A549 (cell line): ENCODE results near the gene RAD9A. TPM values are rescaled to one million over a fixed set of nuclear protein-coding genes. Genes with fewer than 3 reads are reported as not detected.
A peak's percentile ranks its signal among the peaks of the same experiment; 100 is the strongest.

ENCODE experiments used
- ATAC-seq, 2 experiments: fragments of 200-7000 bp in 1 of 2; fragments of >200 bp in 1 of 2; cut with Nextera tagmentation in 1 of 2; cut with Tn5 transposase in 1 of 2; 3 replicates each; pipeline versions ENCODE4 v1.8.0 to v1.9.1; 2018 to 2020; ENCODE audit warnings: mild to moderate bottlenecking in 1 of 2, moderate library complexity in 1 of 2
- CTCF ChIA-PET: fragments of 300-600 bp; sonication (Branson Sonifier 250); formaldehyde crosslinking; extraction: SDS; loops from one replicate; lab custom pipeline; 2021; ENCODE audit warnings: antibody characterized with exemption, inconsistent platforms; lab: Yijun Ruan, JAX
- POLR2A ChIA-PET: fragments of 350-600 bp; formaldehyde crosslinking; extraction: SDS; loops from one replicate; lab custom pipeline; 2021; ENCODE audit warnings: antibody characterized with exemption, inconsistent platforms; lab: Yijun Ruan, JAX
- DNase-seq, 2 experiments: peaks; one replicate each; pipeline versions ENCODE4 v3.0.0 to v3.0.0-alpha.2; 2011 to 2016; ENCODE audit warnings: low read depth in 1 of 2, low spot score in 1 of 2
- FAIRE-seq: peaks from 2 replicates; lab custom pipeline; 2011; peaks lifted over from hg19 to GRCh38; lab: Jason Lieb, UNC
- H3K27ac ChIP-seq, 2 experiments: fragments of >200 bp; sonication (Bioruptor Twin); formaldehyde crosslinking; 3 replicates each; pipeline ENCODE4 v1.5.1; 2016 to 2017
- H3K4me1 ChIP-seq: fragments of >200 bp; sonication (Bioruptor Twin); formaldehyde crosslinking; 3 replicates; pipeline ENCODE4 v1.6.1; 2016
- H3K4me2 ChIP-seq: fragments of >200 bp; sonication (Bioruptor Twin); formaldehyde crosslinking; 3 replicates; pipeline ENCODE4 v1.6.1; 2016
- H3K4me3 ChIP-seq: fragments of >200 bp; sonication (Bioruptor Twin); formaldehyde crosslinking; 3 replicates; pipeline ENCODE4 v1.5.1; 2016
- H3K9me3 ChIP-seq: fragments of >200 bp; sonication (Bioruptor Twin); formaldehyde crosslinking; 3 replicates; pipeline ENCODE4 v1.6.1; 2016
- BHLHE40 ChIP-seq: IDR thresholded peaks from 2 replicates; pipeline ENCODE4 v1.6.1; 2012; ENCODE audit warnings: low read depth, low read length, inconsistent platforms
- CBX8 ChIP-seq: fragments of 200-600 bp; sonication (generic); IDR thresholded peaks from 2 replicates; pipeline ENCODE4 v1.6.1; 2016
- CHD2 ChIP-seq: fragments of 150-350 bp; IDR thresholded peaks from 2 replicates; pipeline ENCODE4 v1.6.1; 2014; ENCODE audit warnings: low read length; ENCODE audit not compliant: partially characterized antibody
- CHD4 ChIP-seq: fragments of 200-600 bp; sonication (generic); IDR thresholded peaks from 2 replicates; pipeline ENCODE4 v1.6.1; 2016; ENCODE audit warnings: antibody characterized with exemption, mild to moderate bottlenecking, borderline replicate concordance
- EHF ChIP-seq: fragments of 250-450 bp; sonication (Bioruptor Pico); IDR thresholded peaks from 2 replicates; pipeline ENCODE4 v1.5.0; 2020; ENCODE audit warnings: mild to moderate bottlenecking
- EP300 ChIP-seq, 2 experiments: fragments of >200 bp; sonication (Bioruptor Twin); formaldehyde crosslinking; IDR thresholded peaks; 2 replicates in 1 of 2; 3 replicates in 1 of 2; pipeline ENCODE4 v1.6.1; 2016 to 2017
- ESRRA ChIP-seq: fragments of 150-350 bp; IDR thresholded peaks from 2 replicates; pipeline ENCODE4 v1.6.1; 2014; ENCODE audit warnings: mild to moderate bottlenecking, low read length, borderline replicate concordance
- FOSB ChIP-seq: fragments of 250-450 bp; sonication (Bioruptor Pico); IDR thresholded peaks from 2 replicates; pipeline ENCODE4 v1.5.0; 2020; ENCODE audit warnings: mild to moderate bottlenecking, moderate library complexity
- FOSL2 ChIP-seq, 2 experiments: fragments of 450-650 bp in 1 of 2; fragments of >200 bp in 1 of 2; sonication (Bioruptor Twin) in 1 of 2; formaldehyde crosslinking; IDR thresholded peaks; 2 replicates each; pipeline versions ENCODE4 v1.5.0 to v1.6.1; 2016 to 2020; ENCODE audit warnings: mild to moderate bottlenecking in 1 of 2, moderate library complexity in 1 of 2
- FOXS1 ChIP-seq: fragments of 250-450 bp; sonication (Bioruptor Pico); IDR thresholded peaks from 2 replicates; pipeline ENCODE4 v1.5.0; 2020; ENCODE audit warnings: mild to moderate bottlenecking, moderate library complexity
- HDAC2 ChIP-seq: fragments of 200-600 bp; sonication (generic); IDR thresholded peaks from 2 replicates; pipeline ENCODE4 v1.6.1; 2016
- HEYL ChIP-seq: fragments of 250-450 bp; sonication (Bioruptor Pico); IDR thresholded peaks from 2 replicates; pipeline ENCODE4 v1.8.0; 2021; ENCODE audit warnings: mild to moderate bottlenecking, moderate library complexity
- HOXA7 ChIP-seq: fragments of 250-450 bp; sonication (Bioruptor Pico); IDR thresholded peaks from 2 replicates; pipeline ENCODE4 v1.5.0; 2020; ENCODE audit warnings: mild to moderate bottlenecking, moderate library complexity
- HOXB13 ChIP-seq: fragments of 250-450 bp; sonication (Bioruptor Pico); IDR thresholded peaks from 2 replicates; pipeline ENCODE4 v1.5.0; 2020; ENCODE audit warnings: low read depth, mild to moderate bottlenecking, moderate library complexity
- HOXB5 ChIP-seq: fragments of 250-450 bp; sonication (Bioruptor Pico); IDR thresholded peaks from 2 replicates; pipeline ENCODE4 v1.5.0; 2020; ENCODE audit warnings: mild to moderate bottlenecking, moderate library complexity
- JUN ChIP-seq, 2 experiments: fragments of >200 bp; sonication (Bioruptor Twin); formaldehyde crosslinking; IDR thresholded peaks; 2 replicates in 1 of 2; 3 replicates in 1 of 2; pipeline ENCODE4 v1.6.1; 2016 to 2017
- KDM1A ChIP-seq: fragments of 200-600 bp; sonication (generic); IDR thresholded peaks from 2 replicates; pipeline ENCODE4 v1.6.1; 2016; ENCODE audit warnings: low read depth, mild to moderate bottlenecking
- KDM5A ChIP-seq: fragments of 200-600 bp; sonication (generic); IDR thresholded peaks from 2 replicates; pipeline ENCODE4 v1.6.1; 2016; ENCODE audit warnings: antibody characterized with exemption, mild to moderate bottlenecking
- MAFK ChIP-seq: fragments of 450-650 bp; IDR thresholded peaks from 2 replicates; pipeline ENCODE4 v1.6.1; 2014; ENCODE audit not compliant: partially characterized antibody
- NFE2L2 ChIP-seq: fragments of 150-350 bp; conservative IDR thresholded peaks from 2 replicates; pipeline ENCODE4 v1.6.1; 2014; ENCODE audit warnings: low read length
- PHF8 ChIP-seq: fragments of 200-600 bp; sonication (generic); IDR thresholded peaks from 2 replicates; pipeline ENCODE4 v1.6.1; 2016; ENCODE audit warnings: low read depth, mild to moderate bottlenecking, antibody characterized with exemption, moderate library complexity, borderline replicate concordance
- POLR2A ChIP-seq: IDR thresholded peaks from 2 replicates; pipeline ENCODE4 v1.6.1; 2012; ENCODE audit warnings: mild to moderate bottlenecking, low read length
- POLR2AphosphoS2 ChIP-seq: conservative IDR thresholded peaks from 2 replicates; pipeline ENCODE4 v1.6.1; 2012; ENCODE audit warnings: low read length, improper control_type of control experiment, inconsistent platforms
- RARB ChIP-seq: fragments of 250-450 bp; sonication (Bioruptor Pico); IDR thresholded peaks from 2 replicates; pipeline ENCODE4 v1.8.0; 2021; ENCODE audit warnings: mild to moderate bottlenecking, moderate library complexity
- RCOR1 ChIP-seq: fragments of 150-350 bp; IDR thresholded peaks from 2 replicates; pipeline ENCODE4 v1.6.1; 2014; ENCODE audit warnings: antibody characterized with exemption, low read length, low read depth
- RFX5 ChIP-seq: fragments of 450-650 bp; IDR thresholded peaks from 2 replicates; pipeline ENCODE4 v1.7.1; 2014; ENCODE audit warnings: antibody characterized with exemption, mild to moderate bottlenecking, moderate library complexity
- RNF2 ChIP-seq: fragments of 200-600 bp; sonication (generic); IDR thresholded peaks from 2 replicates; pipeline ENCODE4 v1.6.1; 2016; ENCODE audit warnings: low read depth, mild to moderate bottlenecking, antibody characterized with exemption, moderate library complexity, borderline replicate concordance
- SMC3 ChIP-seq: fragments of >200 bp; sonication (Bioruptor Twin); formaldehyde crosslinking; IDR thresholded peaks from 3 replicates; pipeline ENCODE4 v1.6.1; 2018; ENCODE audit warnings: inconsistent platforms
- TP53 ChIP-seq: fragments of 250-450 bp; sonication (Bioruptor Pico); IDR thresholded peaks from 2 replicates; pipeline ENCODE4 v1.5.0; 2021; ENCODE audit warnings: mild to moderate bottlenecking, moderate library complexity
- ZC3H11A ChIP-seq: fragments of 450-650 bp; IDR thresholded peaks from 2 replicates; pipeline ENCODE4 v1.6.1; 2014; ENCODE audit warnings: antibody characterized with exemption, mild to moderate bottlenecking
- ZNF302 ChIP-seq: fragments of 250-450 bp; sonication (Bioruptor Pico); IDR thresholded peaks from 2 replicates; pipeline ENCODE4 v1.9.0; 2021; ENCODE audit warnings: inconsistent platforms, mild to moderate bottlenecking, moderate library complexity
- WGBS: methylation state at CpG from one replicate; pipeline ENCODE4 v1.1.6; 2017; ENCODE audit errors: missing lambda C conversion rate; 5-methylcytosine and 5-hydroxymethylcytosine counted together
- polyA plus RNA-seq, 4 experiments: library from polyadenylated mRNA; depleted of rRNA in 3 of 4; stranded (reverse); fragments of >200 nt; fragmentation: RNase III in 1 of 4; extraction: RNeasy Plus Mini Kit Qiagen cat#74134 plus additional on column Dnase treatment in 1 of 4; gene quantifications; 2 replicates in 3 of 4; 3 replicates in 1 of 4; pipeline ENCODE4 v1.2.3, GENCODE V29; 2011 to 2017
- TF ChIP-seq, protein P1 (sequence below): fragments of >200 bp; sonication (Bioruptor Twin); formaldehyde crosslinking; IDR thresholded peaks from 3 replicates; pipeline ENCODE4 v1.5.1; 2016
- TF ChIP-seq, protein P2 (sequence below): fragments of 200-600 bp; sonication (generic); IDR thresholded peaks from 2 replicates; pipeline ENCODE4 v1.6.1; 2016; ENCODE audit warnings: antibody characterized with exemption, mild to moderate bottlenecking, moderate library complexity
- TF ChIP-seq, protein P3 (sequence below): fragments of >200 bp; sonication (Bioruptor Twin); formaldehyde crosslinking; IDR thresholded peaks from 2 replicates; pipeline ENCODE4 v1.6.1; 2016
- TF ChIP-seq, protein P4 (sequence below): IDR thresholded peaks from 2 replicates; pipeline ENCODE4 v1.6.1; 2012; ENCODE audit warnings: low read depth, borderline replicate concordance
- TF ChIP-seq, protein P5 (sequence below): fragments of >200 bp; sonication (Bioruptor Twin); formaldehyde crosslinking; IDR thresholded peaks from 3 replicates; pipeline ENCODE4 v1.6.1; 2016

Gene RAD9A
- polyA plus RNA-seq, 2 of the 4 experiments (the other 2 are of a cell fraction) = 19.0 to 43.7 TPM

DNA sequence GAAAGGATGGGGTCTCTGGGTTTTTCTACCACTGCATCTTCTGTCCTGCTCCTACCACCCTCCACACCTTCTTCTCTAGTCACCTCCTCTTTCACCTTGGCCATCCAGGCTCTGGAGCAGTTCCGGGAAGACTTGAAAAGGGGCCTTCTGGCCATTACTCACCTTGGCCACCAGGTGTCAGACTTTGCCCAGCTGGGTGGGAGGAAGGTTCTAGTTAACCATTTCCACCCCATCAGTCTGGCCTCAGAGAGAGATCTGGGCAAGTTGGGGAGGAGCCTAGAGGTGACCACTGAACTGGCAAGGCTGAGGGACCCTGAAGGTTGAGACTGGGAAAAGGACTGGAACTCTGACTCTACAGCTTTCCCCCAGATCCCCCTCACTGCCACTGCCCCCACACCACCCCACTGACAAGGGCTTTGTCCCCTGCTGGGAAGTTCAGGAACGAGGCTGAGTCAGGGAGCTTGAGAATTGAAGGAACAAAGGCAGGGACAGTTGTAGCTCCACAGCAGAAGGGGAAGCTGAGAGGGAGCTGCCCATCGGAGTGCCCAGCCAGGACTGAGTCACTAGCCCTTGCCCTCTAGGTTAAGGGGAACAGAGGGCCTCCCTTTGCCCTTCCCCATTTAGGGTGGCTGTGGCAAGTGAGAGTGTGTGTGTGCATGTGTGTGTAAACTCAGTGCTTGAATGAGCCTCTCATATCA is 34.8 kb upstream of the RAD9A start:
- WGBS = 0% methylated on average over 2 of the region's 3 CpGs
- H3K4me3 ChIP-seq = no peak overlapping the region
- peak overlapping the region; percentile 93 for H3K4me2 ChIP-seq
- H3K27ac ChIP-seq = peak overlapping the region; percentile 93 to 98
- no peaks in the 10 kb centered on the region for H3K9me3 ChIP-seq
- FAIRE-seq = no peak
- CTCF ChIA-PET = interaction anchor here (0.6 to 20.0 kb wide), 14 partner anchors 9 to 559 kb away, joined by 3 to 1913 read pairs (median 4); partner anchors contain the start of genes CLCF1, PPP1CA, PTPRCAP and RAD9A
- peak; percentile 5 to 26; a peak in 5 of 6 replicates for ATAC-seq
- POLR2A ChIA-PET = interaction anchor here (0.6 to 8.3 kb wide), 6 partner anchors 11 to 117 kb away, joined by 3 to 172 read pairs (median 6); partner anchors contain the start of genes CLCF1, PPP1CA and RAD9A
- peak; percentile 80 to 90 for DNase-seq
- peaks cover 70% of the 10 kb centered on the region for H3K4me1 ChIP-seq
- TF ChIP-seq, protein P1, sequence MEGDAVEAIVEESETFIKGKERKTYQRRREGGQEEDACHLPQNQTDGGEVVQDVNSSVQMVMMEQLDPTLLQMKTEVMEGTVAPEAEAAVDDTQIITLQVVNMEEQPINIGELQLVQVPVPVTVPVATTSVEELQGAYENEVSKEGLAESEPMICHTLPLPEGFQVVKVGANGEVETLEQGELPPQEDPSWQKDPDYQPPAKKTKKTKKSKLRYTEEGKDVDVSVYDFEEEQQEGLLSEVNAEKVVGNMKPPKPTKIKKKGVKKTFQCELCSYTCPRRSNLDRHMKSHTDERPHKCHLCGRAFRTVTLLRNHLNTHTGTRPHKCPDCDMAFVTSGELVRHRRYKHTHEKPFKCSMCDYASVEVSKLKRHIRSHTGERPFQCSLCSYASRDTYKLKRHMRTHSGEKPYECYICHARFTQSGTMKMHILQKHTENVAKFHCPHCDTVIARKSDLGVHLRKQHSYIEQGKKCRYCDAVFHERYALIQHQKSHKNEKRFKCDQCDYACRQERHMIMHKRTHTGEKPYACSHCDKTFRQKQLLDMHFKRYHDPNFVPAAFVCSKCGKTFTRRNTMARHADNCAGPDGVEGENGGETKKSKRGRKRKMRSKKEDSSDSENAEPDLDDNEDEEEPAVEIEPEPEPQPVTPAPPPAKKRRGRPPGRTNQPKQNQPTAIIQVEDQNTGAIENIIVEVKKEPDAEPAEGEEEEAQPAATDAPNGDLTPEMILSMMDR = peak; percentile 95
- TF ChIP-seq KDM5A = no peak
- no peak for TF ChIP-seq EP300 (IDR thresholded peaks at IDR 0.05)
- TF ChIP-seq ZNF302 (CRISPR knock-in tag) = no peak
- TF ChIP-seq BHLHE40 = no peak
- no peak for TF ChIP-seq CHD4
- TF ChIP-seq HOXB13 (CRISPR knock-in tag) = no peak
- TF ChIP-seq, protein P2, sequence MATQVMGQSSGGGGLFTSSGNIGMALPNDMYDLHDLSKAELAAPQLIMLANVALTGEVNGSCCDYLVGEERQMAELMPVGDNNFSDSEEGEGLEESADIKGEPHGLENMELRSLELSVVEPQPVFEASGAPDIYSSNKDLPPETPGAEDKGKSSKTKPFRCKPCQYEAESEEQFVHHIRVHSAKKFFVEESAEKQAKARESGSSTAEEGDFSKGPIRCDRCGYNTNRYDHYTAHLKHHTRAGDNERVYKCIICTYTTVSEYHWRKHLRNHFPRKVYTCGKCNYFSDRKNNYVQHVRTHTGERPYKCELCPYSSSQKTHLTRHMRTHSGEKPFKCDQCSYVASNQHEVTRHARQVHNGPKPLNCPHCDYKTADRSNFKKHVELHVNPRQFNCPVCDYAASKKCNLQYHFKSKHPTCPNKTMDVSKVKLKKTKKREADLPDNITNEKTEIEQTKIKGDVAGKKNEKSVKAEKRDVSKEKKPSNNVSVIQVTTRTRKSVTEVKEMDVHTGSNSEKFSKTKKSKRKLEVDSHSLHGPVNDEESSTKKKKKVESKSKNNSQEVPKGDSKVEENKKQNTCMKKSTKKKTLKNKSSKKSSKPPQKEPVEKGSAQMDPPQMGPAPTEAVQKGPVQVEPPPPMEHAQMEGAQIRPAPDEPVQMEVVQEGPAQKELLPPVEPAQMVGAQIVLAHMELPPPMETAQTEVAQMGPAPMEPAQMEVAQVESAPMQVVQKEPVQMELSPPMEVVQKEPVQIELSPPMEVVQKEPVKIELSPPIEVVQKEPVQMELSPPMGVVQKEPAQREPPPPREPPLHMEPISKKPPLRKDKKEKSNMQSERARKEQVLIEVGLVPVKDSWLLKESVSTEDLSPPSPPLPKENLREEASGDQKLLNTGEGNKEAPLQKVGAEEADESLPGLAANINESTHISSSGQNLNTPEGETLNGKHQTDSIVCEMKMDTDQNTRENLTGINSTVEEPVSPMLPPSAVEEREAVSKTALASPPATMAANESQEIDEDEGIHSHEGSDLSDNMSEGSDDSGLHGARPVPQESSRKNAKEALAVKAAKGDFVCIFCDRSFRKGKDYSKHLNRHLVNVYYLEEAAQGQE = no peak
- TF ChIP-seq RFX5 = no peak
- no peak for TF ChIP-seq HEYL (CRISPR knock-in tag)
- TF ChIP-seq PHF8 = no peak
- peak; percentile 38; the same call in 1 of the 2 replicates for TF ChIP-seq RARB (CRISPR knock-in tag)
- TF ChIP-seq, protein P3, sequence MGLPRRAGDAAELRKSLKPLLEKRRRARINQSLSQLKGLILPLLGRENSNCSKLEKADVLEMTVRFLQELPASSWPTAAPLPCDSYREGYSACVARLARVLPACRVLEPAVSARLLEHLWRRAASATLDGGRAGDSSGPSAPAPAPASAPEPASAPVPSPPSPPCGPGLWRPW = no peak
- TF ChIP-seq JUN (IDR thresholded peaks at IDR 0.05) = no peak
- TF ChIP-seq SMC3 = peak; percentile 97
- no peak for TF ChIP-seq POLR2A
- no peak for TF ChIP-seq RNF2
- TF ChIP-seq NFE2L2 = no peak
- no peak for TF ChIP-seq RCOR1
- TF ChIP-seq ESRRA = peak; percentile 66; the same call in 1 of the 2 replicates
- TF ChIP-seq, protein P4, sequence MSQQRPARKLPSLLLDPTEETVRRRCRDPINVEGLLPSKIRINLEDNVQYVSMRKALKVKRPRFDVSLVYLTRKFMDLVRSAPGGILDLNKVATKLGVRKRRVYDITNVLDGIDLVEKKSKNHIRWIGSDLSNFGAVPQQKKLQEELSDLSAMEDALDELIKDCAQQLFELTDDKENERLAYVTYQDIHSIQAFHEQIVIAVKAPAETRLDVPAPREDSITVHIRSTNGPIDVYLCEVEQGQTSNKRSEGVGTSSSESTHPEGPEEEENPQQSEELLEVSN = no peak
- no peak for TF ChIP-seq EHF (CRISPR knock-in tag)
- TF ChIP-seq MAFK = no peak
- TF ChIP-seq CBX8 = no peak
- no peak for TF ChIP-seq FOSB
- TF ChIP-seq TP53 (CRISPR knock-in tag) = no peak
- TF ChIP-seq KDM1A = no peak
- no peak for TF ChIP-seq HOXB5 (CRISPR knock-in tag)
- no peak for TF ChIP-seq CHD2
- TF ChIP-seq ZC3H11A = no peak
- TF ChIP-seq POLR2AphosphoS2 = no peak; the same call in 1 of the 2 replicates
- no peak for TF ChIP-seq HDAC2
- TF ChIP-seq, protein P5, sequence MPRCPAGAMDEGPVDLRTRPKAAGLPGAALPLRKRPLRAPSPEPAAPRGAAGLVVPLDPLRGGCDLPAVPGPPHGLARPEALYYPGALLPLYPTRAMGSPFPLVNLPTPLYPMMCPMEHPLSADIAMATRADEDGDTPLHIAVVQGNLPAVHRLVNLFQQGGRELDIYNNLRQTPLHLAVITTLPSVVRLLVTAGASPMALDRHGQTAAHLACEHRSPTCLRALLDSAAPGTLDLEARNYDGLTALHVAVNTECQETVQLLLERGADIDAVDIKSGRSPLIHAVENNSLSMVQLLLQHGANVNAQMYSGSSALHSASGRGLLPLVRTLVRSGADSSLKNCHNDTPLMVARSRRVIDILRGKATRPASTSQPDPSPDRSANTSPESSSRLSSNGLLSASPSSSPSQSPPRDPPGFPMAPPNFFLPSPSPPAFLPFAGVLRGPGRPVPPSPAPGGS = no peak
- no peak for TF ChIP-seq HOXA7 (CRISPR knock-in tag)
- TF ChIP-seq FOXS1 (CRISPR knock-in tag) = no peak
- no peak for TF ChIP-seq FOSL2 (IDR thresholded peaks at IDR 0.05)
- peak; percentile 19; the same call in 1 of the 2 replicates for TF ChIP-seq FOSL2 (CRISPR knock-in tag; IDR thresholded peaks at IDR 0.05)
